HG03457 (cell line): ENCODE measurements around the gene SYCP3.
A peak's percentile ranks its signal among the peaks of the same experiment; 100 is the strongest.
"Not testable (repeated sequence)": the region's sequence is repeated elsewhere in the genome, so short reads cannot be mapped to it uniquely, and the experiment has no call there.

ENCODE experiments used
- ATAC-seq: cut with Tn5 transposase; IDR thresholded peaks from one replicate; pipeline ENCODE4 v1.9.1; 2021; ENCODE audit warnings: moderate number of reproducible peaks; ENCODE audit not compliant: unreplicated experiment

Gene SYCP3

DNA sequence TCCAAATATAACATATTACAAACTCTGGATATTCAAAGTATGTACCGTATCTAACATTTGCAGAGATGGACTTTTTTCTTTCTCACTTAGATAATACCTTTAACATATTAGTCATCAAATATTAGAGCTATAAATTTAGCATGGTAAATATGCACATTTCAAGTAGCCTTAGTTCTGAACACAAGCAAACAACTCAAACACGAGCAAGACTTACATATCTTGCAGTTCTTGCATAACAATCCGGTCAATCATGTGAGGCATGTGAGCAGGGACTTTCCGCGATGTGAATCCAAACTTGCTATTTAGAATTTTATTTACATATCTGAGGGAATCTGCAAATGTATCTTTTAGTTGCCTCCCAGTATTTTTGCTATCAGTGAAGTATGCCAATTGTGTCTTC lies 22.1 kb upstream of the SYCP3 start:
- ATAC-seq: no peak

DNA sequence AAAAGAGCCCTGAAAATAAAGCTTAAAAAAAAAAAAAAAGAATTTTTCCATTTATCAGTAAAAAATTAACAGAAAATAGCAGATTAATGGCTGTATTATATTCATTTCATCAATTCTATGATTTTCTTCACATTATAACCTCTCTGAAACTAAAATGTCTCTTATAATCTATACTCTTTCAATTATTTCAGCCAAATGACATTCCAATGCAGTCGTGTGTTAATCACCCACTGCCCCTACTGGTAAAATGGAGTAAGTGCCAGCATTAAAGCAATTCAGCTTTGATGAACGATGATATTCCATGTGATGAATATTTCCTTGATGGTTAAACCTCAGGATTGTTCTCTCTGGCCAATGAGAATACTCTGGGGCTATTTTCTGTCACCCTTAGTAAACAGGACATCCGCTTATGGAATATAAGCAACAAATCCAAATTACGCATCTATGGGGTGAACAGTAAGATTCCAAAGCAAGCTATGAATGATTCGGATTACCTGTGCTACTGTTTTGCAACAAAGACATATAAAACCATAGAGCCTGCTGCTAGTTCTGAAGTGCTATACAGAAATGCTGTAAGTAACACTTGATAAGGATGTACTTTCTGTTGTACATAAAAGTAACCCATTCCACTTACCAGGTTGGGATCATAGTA lies 20.3 kb upstream of the SYCP3 start:
- no peak for ATAC-seq

DNA sequence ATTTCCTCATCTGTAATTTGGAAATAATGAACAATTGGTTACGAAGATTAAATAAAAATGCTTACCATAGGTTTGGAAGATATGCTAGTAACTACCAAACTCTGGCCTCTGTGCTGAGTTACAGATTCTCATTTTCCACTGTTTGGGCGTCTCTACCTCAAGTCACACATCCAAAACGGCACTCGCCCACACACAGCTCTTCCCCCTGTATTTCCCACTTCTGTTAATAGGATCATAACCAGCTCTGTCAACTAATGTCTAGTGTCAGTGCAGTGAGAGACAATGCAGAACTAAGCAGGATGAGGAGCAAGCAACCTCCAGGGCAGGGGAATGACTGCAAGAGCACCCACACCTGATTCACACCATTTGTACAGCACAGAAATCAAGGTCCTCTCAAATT lies 10.9 kb upstream of the SYCP3 start:
- no peak for ATAC-seq

DNA sequence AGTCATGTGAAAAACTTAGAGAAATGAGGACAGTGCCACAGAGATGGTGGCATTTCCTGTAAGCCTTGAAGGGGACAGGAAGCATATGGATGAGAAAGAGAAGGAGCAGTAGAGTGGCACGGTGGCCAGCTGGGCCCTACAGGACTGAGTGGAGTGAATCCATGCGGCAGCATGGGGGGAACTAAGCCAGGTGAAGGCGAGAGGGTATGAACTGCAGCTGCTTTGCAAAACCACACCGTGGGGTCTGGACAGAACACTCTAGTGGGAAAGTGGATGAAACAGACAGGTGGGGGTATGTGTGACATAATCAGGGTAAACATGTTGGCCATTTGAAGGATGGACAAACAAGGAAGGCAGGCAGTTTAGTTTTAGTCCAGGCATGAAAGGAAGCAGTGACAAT lies 10.4 kb upstream of the SYCP3 start:
- ATAC-seq: no peak

DNA sequence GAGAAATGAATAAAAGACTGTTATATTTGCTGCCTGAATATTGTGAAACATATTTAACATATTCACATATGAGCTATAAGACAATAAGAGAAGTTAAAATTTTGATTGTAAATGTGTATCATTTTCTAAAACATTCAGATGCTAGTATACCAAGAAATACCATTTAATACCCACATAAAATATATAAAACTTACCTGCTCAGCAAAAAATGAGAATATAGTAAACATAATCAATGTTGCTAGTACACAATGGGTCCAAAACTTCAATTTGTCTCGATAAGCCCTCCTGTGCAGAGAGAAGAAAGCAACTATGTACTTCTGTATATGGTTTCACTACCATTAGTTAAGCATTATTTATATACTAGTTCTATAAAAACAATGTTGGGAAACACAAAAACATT lies 9.6 kb upstream of the SYCP3 start:
- ATAC-seq: no peak

DNA sequence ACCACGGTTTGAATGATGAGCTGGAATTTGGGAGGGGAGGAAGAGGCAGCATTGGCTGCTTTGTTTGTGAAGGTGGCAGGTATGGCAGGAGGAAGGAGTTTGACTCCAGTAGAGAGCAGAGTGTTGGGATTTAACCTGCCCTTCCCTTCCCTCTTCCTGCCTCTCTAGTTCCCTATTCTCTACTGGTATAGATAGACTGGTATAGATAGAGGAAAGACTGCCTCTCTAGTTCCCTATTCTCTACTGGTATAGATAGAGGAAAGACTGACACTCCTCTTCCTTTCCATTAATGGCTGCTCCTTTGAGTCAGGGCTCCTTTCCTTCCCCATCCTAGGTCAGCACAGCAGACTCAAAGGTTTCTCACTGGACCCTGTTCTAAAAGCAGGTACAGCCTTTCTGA lies 8.4 kb upstream of the SYCP3 start:
- no peak for ATAC-seq

DNA sequence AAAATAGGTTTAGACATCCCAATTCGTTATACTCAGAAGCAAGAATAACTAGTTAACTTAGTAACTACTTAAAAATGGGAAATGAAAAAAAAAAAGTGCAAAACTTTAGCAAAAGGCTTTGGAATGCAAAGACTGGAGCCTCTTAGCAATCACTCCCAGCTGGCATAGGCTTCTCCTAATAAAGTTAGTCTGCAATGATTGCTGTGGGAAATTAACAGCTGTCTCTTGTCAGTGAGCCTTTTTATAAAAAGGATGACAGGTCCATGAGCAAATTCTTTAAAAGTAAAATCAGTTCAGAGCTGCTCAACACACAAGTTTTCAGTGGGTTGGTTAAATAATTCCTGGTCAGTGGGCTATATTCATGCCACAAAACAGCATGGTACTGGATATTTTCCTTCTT lies 7.4 kb upstream of the SYCP3 start:
- ATAC-seq: no peak

DNA sequence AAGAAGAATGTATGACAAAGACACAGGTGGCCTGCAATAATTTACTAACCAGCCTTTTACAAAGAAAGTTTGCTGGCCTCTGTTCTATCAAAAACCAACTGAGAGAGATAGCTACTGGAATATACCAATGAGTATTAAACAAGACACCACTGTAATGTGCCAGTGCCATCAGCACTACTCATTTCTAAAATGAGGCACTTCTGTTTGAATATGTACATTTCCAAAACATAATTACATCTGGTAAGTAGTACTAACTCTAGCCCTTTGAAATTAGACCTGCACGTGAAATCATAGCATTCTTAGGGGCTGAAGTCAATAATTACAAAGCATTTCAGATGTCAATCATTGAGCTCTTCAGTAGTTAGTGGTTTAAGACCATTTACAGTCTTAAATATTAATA lies 6.9 kb upstream of the SYCP3 start:
- ATAC-seq: no peak

DNA sequence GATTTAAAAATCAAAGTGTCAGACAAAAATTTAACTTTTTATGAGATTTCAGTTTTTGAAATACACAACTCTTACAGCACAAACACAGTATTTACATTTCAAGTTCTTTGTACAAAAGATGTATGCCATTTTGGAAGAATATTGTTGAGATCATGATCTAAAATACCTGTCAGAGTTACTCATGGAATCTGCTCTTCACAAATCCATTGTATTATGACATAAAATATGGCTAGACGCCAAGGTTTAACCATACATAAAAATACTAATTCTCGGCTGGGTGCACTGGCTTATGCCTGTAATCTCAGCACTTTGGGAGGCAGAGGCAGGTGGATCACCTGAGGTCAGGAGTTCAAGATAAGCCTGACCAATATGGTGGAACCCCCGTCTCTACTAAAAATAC lies 6.2 kb upstream of the SYCP3 start:
- no peak for ATAC-seq

DNA sequence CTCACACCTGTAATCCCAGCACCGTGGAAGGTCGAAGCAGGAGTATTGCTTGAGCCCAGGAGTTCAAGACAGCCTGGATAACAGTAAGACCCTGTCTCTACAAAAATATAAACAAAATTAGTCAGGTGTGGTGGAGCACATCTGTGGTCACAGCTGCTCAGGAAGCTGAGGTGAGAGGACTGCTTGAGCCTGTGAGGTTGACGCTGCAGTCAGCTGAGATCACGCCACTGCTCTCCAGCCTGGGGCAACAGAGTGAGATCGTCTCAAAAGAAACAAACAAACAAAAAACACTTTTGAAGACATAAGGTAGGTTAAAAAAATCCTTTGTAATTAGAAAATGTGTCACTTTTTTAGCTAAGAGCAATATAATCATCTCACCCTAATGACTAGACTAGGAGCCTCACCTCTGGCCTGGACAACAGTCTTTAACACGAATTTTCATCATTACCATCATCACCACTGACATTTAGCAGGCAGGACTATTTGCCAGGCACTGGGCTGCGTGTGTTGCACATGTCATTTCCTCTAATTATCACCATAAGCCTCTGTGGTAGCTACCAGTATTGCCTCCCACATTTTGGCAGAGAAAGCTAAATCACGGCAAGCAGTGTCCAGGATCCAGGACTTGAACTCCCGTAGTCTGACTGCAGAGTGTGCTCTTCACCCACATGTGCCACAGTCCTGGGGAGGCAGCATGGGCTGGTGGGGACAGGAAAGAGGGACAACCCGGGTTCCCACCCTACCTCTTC lies 4.6 kb upstream of the SYCP3 start:
- peak; percentile 90 for ATAC-seq

DNA sequence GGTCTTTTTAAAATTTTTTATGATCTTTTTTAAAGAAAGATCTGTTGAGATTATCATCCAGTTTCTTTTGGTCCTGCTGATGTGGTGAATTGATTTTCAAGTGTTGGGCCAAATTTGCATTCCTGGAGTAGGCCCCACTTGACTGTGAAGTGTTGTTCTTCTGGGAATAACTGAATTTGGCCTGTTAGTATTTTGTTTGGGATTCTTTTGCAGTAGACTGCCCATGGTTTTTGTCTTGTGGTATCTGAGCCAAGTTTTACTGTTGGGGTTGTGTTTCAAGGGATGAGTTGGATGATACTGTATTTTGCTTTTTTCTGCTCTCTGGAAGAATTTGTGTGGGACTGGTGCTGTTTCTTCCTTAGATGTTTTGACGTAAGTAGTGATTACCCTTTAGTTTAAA lies 4.0 kb upstream of the SYCP3 start:
- peak; percentile 8 for ATAC-seq

DNA sequence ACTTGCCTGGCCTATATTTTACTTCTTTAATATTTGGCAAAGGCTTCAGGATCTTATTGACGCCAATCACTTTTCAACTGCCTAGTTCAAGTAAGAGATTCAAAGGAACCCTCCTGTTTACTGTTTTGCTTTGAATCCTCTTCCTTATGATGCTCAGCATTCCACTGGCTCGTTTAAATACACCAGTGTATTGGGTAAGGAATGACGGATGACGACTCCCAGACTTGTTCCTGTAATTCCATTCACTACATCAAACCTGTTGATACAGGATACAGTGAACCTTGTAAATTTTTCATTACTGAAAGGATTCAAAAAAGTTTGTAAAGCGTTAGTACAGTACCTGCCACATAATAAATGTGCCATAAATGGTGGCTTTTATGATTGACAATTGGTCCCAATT lies 1.7 kb upstream of the SYCP3 start:
- ATAC-seq: no peak

DNA sequence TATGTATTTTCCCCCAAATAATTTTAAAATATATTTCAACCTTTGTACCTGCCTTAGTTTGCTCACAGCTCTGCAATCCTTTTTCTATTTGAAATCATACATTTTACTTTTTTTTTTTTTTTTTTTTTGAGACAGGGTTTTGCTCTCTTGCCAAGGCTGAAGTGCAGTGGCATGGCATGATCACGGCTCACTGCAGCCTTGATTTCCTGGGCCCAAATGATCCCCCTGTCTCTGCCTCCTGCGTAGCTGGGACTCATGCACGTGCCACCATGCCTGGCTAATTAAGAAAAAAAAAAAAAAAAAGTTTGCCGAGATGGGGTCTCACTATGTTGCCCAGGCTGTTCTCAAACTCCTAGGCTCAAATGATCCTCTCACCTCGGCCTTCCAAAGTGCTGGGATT lies 1.3 kb upstream of the SYCP3 start:
- ATAC-seq: no peak

DNA sequence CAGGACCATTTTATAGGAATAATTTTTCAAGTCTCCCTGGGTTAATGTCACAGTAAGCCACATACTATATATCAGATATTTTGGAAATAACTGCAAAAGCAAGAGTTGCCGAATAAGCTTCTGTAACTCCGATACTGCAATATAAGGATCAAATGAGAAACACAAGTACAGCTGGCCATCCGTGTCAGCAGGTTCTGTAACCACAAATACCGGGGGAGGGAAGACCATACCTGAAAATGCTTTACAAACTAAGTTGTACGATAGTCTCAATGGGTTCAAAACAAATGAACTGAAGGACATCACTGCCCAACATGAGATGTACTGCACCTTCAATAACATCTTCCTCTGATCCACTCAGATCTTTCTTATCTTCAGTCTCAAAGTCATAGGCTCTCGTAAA lies 1.8 kb downstream of the SYCP3 start:
- ATAC-seq: no peak

DNA sequence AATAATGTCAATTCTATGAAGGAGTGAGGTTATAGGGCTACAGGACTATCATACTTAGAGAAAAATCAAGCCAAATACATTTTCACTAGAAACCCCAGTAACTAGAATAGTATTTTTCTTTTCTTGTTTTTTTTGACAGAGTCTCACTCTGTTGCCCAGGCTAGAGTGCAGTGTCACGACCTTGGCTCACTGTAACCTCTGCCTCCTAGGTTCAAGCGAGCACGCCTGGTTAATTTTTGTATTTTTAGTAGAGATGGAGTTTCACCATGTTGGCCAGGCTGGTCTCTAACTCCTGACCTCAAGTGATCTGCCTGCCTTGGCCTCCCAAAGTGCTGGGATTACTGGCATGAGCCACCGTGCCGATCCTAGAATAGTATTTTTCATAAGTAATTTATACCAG lies 4.8 kb downstream of the SYCP3 start:
- ATAC-seq: not testable (repeated sequence)

DNA sequence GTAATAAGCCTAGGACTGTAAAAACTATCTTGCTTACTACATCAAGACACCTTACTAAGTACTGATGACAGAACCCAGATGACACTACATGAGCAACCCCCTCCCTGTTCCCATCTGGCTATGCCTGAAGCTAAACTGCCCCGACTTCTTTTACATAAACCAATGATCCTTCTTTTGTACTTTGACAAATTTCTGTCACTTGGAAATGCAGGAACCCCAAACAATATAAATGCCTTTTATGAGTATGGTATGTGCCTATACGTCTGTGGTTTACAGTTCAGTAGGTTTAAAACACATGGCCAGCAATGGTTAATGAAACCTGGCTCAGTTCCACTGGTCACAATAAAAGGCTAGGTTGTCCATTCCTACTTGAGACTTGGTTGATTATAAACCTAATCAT lies 6.1 kb downstream of the SYCP3 start:
- no peak for ATAC-seq

DNA sequence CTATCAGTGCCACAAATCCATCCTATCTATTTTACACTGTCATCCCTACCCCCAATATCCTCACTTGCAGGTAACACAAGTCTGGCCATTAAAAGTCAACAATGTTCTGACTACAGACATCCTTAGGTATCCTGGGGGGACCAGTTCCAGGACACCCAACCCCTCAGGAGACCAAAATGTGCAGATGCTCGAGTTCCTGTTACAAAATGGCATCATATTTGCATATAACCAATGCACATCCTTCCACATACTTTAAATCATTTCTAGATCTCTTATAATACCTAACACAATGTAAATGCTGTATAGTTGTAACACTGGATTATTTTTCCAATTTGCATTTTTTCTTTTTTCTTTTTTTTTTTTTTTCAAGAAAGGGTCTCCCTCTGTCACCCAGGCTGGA lies 6.9 kb downstream of the SYCP3 start:
- no peak for ATAC-seq

DNA sequence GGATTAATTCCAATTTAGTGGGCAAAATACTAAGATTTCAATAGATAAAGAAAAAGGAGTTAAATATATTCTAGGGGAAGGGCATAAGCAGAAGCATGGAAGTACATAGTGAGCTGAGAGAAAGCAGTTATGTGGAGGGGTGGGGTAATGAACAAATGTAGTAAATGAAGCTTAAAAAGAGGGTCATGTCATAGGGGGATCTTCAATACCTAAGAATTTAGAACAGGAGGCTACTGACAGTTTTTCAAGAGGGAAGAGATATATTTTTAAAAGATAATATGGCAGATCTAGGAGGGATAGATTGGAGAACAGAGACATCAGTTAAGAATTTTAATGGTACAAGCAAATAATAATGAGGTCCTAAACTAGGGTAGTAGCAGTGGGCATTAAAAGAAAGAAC lies 9.4 kb downstream of the SYCP3 start:
- ATAC-seq: no peak

DNA sequence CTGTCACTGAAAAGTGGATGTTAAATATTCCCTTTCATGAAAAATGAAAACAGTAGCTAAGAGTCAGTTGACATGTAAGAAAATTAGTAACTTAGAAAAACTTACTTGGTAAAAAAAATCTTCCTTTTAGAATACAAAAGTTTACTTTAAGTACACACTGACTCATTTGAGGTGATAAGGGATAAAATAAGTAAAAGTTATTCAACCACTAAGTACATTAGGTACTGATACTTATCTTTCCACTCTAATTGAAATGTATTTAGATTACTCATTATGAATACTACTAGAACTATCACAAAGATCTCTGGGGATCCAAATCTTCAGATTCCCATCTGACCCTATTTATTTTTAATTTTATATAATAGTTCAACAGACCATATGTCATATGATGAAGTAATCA lies 12.2 kb downstream of the SYCP3 start:
- no peak for ATAC-seq

DNA sequence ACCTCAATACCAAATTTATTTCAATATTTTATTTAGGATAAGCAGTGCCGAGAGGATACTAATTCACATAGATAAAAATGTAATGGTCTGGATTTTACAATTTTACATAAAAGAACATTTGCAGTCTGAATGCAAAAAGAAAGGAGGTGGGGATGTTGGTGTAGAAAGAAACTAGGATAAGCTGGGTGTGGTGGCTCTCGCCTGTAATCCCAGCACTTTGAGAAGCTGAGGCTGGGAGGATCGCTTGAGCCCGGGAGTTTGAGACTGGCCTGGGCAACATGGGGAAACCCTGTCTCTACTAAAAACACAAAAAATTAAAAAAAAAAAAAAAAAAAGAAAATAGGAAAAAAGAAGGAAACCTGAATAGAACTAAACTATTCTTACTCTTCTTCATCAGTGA lies 16.9 kb downstream of the SYCP3 start:
- no peak for ATAC-seq

DNA sequence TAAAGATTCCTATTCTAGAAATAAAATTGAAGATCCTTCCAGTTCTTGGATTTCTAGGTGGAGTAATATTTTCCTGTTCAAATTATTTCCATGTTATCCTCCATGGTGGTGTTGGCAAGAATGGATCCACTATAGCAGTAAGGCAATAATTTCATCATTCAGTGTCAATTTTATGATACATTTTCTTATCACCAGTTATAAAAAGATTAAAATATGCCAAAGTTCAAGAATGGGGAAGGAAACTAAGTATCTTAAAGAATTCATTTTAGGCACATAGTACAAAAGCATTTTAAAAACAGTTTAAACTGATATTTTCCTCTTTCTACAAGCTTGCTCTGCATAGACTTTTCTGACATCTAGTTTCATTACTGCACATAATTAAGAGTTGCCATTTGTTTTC lies 19.1 kb downstream of the SYCP3 start:
- ATAC-seq: no peak

DNA sequence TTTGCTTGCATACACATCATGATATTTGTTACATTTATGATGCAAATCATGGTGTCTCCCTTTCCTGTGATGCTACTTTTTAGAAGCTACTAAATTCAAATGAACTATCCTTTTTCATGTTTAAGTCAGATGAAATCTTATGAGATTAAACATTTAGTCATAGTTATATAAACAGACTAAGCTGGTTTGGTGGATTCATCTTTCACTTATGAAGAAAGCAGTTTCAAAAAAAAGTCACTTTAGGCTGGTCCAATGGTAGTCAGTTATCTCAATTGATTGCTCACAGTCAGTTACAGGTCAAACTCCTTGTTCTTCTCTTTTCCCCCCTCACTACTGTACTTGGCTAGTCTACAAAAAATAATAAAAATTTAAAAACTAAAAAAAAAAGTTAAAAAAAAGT lies 19.7 kb downstream of the SYCP3 start:
- ATAC-seq: no peak

DNA sequence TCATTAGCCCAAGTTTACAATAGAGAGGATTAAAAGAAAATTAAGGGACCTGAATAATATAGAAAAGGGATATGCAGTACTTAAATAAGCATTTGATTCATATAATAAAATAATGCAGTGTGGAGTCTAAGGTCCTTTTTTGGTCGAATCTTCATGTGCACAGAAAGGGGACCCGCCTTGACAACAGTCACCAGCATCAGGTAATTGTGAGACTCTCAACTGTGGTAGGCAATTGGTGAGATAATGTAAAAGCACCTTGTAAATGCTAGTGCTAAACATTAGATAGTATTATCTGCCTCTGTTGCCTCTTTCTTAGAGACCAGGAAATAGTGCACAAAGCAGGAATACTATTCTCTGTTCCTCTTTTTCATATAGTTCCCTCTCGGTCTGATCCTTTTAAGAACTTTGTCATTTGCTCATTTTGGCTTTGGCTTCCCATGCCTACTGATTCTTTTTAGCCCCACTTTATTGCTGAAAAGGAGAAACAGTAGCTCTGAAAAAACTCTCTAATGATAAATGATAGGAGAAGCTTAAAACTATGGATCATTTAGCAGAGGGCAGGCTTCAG lies 24.3 kb downstream of the SYCP3 start:
- ATAC-seq: no peak
